ENCODE data around the gene PLA2G6.

GRCh38 chr22:38211556-38211955 is 29.9 kb upstream of the PLA2G6 start:
- no peak for TF ChIP-seq EP300 (IDR thresholded peaks at IDR 0.05)
- TF ChIP-seq, protein P1, sequence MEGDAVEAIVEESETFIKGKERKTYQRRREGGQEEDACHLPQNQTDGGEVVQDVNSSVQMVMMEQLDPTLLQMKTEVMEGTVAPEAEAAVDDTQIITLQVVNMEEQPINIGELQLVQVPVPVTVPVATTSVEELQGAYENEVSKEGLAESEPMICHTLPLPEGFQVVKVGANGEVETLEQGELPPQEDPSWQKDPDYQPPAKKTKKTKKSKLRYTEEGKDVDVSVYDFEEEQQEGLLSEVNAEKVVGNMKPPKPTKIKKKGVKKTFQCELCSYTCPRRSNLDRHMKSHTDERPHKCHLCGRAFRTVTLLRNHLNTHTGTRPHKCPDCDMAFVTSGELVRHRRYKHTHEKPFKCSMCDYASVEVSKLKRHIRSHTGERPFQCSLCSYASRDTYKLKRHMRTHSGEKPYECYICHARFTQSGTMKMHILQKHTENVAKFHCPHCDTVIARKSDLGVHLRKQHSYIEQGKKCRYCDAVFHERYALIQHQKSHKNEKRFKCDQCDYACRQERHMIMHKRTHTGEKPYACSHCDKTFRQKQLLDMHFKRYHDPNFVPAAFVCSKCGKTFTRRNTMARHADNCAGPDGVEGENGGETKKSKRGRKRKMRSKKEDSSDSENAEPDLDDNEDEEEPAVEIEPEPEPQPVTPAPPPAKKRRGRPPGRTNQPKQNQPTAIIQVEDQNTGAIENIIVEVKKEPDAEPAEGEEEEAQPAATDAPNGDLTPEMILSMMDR (IDR thresholded peaks at IDR 0.05), result no peak

Data from stomach (tissue), 4 donors.